ENCODE data around the gene PARD3B.

DNA sequence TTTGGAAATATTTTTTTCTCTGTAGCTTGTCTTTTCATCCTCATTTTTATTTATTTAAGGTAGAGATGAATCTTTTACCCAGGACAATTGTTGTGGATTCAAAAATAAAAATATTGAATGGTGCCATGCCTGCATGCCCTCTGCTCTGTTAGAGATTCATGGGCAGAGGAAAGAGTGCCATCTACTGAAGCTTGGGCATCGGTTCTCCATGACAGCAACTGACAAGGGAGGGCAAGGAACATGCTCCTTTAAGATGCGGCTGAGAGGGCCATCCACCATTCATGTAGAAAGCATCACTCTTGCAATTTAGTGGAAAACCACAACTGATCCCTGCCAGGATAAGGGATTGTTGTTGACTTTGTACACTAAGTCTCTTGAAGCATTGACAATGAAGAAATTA lies 79.9 kb downstream of the PARD3B start:
- TF ChIP-seq CTCF (IDR thresholded peaks at IDR 0.05) (peak in 1 of 7 experiments; percentile 22), POLR2A (IDR thresholded peaks at IDR 0.05) (no peak)
